HG03175 (cell line): ENCODE measurements around the gene SSBP3.

Experiments used
- ATAC-seq: cut with Tn5 transposase; IDR thresholded peaks from one replicate; pipeline ENCODE4 v1.9.1; 2021; ENCODE audit warnings: mild to moderate bottlenecking, moderate library complexity; ENCODE audit not compliant: unreplicated experiment

SSBP3 gene

DNA sequence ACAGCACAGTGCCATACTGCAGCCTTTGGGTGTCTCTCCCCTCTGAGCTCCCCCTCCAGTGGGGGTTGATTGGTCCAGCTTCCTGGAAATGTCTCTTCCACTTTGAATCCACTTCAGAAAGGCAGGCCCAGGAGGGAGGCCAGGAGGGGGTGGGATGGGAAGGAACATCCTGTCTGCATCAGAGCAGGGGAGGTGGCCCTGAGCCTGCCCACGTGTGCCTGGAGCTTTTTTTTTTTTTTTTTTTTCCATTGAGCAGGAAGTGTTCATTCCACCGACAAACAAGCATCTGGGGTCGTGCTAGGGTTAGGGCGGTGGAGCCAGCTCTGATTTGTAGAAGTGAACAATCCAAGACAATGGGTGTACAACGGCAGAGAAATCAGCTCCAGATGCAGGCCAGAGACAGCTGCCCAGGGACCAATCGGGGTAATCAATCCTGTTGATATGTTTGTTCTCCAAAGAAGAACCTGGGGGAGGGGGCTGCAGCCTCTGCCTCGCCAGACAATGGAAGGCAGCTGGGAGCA, 93.3 kb downstream of the SSBP3 start:
- ATAC-seq = no peak

- no peak for ATAC-seq
These were observed 94.7 kb downstream of the SSBP3 start for GRCh38 chr1:54311506-54311905.

DNA sequence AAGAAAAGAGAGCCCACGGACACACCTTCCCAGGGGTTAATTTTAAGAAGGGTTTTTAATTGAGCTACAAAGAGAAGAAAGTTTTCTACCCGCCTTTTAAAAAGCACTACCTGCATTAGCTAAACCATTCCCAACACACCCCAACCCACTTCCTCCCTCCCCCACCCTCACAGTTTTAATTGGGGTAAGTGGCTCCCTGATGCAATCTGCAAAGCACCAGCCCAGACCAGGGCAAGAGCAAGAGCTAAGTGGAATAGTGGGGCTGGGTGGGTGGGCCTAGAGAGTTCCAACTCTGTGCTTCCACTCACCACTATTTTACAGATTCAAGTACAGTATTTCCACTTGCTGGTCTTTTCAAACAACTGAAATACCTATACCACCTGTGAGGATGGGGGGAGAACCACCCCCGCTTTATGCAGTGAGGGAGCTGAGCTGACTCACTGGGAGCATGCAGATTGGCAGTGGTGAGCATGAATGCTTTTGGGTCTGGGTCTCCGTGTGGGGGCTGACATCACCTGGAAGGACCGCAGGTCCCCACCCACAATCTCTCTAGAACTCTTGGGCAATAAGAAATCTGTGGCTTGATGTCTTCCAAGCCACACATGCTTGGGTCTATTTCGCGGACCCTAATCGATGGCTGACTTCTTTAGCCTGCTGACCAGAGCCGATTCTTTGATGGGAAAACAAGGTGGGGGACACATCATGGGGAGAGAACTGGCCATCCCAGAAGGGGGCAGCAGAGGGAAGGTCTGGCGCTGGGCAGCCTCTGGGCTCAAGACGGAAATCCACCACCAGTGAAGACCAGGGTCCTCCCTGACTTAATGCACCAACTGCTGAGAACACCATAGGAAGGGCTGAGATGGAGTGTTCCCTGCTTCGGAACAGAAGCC, 95.5 kb downstream of the SSBP3 start:
- ATAC-seq = no peak

GRCh38 chr1:54309631-54310366, 96.4 kb downstream of the SSBP3 start:
- ATAC-seq = no peak

DNA sequence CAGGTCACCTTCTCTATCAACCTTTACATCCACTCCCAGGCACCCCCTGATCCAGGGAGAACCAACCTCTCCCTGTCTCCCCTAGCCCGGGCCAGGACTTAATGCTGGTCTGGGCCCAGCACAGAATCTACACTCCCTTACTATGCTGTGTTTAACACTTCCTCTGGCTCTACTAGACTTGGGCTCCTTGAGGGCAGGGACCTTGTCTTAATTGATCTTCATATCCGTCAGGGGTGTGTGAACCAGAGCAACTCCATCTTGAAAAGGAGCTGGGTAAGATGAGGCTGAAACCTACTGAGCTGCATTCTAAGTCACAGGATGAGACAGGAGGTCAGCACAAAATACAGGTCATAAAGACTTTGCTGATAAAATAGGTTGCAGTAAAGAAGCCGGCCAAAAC, 98.9 kb downstream of the SSBP3 start:
- no peak for ATAC-seq

- no peak for ATAC-seq
These were observed 100.2 kb downstream of the SSBP3 start for GRCh38 chr1:54305906-54306514.

GRCh38 chr1:54304518-54304917, 101.7 kb downstream of the SSBP3 start:
- no peak for ATAC-seq

- ATAC-seq = no peak
These were observed 103.0 kb downstream of the SSBP3 start for GRCh38 chr1:54302951-54303843.

GRCh38 chr1:54302549-54302948, 103.6 kb downstream of the SSBP3 start:
- no peak for ATAC-seq

DNA sequence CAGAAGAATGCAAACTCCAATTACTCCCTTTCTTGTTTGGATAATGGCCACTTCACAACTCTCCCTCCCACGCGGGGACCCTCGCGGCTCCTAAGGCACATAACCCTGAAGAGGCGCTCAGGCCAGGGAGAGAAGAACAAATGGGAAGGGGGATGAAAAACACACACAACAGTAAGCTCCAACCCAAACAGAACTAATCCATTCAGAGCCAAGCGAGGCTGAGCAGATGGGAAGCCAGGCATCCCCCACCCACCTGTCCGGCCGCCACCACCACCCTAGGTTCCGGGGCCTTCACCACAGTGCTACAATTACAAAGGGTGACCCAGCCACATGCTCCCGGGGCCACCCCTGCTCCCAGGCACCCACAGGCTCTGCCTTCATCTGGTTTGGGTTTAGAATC, 104.7 kb downstream of the SSBP3 start:
- no peak for ATAC-seq

GRCh38 chr1:54300401-54300800, 105.8 kb downstream of the SSBP3 start:
- no peak for ATAC-seq

DNA sequence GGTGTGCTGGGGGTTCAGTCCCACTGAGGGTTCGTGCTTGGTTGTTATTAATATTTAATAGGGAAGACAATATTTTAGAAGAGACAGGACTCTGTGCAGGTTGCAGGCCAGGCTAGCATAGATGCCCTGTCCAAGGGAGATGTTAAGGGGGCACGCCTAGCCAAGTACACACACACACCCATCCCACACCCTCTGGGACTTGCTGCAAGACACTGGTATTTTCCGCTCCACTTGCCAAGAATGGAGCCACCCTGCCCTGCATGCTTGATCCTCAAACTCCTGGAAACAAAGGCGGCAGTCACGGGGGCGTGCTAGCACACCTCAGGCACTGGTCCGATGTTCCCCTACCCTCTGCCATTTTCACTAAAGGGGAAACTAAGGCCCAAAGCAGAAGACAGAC, 107.2 kb downstream of the SSBP3 start:
- no peak for ATAC-seq

DNA sequence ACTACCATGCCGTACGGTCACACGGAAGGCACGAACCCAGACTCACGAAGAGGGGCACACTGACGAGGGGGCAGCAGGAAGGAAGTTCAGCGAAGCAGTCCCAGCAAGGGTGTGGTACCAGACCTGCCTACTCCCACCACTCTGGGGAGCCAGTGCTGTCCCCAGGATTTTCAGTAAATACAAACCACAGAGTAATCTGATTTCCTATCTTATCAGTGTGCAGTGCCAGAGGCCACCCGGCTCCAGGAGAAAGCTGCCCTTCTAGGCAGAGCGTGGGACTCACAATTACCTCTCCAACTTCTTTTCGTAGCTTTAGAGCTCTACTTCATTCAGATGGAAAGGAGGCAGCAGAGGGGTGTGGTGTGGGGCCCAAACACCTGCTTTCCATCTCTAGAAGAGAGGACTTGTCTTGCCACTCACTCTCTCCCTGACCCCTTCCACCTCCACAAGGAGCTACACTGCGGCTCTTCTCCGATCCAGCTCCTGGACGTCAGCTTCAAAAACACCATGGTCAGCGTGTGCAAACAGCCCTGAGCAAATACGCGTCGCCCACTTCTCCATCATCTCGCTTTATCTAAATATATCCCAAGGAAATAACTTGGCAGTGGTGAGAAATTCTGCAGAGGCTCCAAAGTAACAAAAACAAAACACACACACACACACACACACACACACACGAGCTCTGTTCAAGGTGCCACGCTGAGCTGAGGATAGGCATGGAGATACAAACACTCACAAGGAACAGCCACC, 107.7 kb downstream of the SSBP3 start:
- no peak for ATAC-seq

GRCh38 chr1:54297596-54298283, 108.5 kb downstream of the SSBP3 start:
- ATAC-seq = no peak

GRCh38 chr1:54296666-54297065, 109.5 kb downstream of the SSBP3 start:
- ATAC-seq = no peak

GRCh38 chr1:54294887-54295286, 111.3 kb downstream of the SSBP3 start:
- no peak for ATAC-seq

DNA sequence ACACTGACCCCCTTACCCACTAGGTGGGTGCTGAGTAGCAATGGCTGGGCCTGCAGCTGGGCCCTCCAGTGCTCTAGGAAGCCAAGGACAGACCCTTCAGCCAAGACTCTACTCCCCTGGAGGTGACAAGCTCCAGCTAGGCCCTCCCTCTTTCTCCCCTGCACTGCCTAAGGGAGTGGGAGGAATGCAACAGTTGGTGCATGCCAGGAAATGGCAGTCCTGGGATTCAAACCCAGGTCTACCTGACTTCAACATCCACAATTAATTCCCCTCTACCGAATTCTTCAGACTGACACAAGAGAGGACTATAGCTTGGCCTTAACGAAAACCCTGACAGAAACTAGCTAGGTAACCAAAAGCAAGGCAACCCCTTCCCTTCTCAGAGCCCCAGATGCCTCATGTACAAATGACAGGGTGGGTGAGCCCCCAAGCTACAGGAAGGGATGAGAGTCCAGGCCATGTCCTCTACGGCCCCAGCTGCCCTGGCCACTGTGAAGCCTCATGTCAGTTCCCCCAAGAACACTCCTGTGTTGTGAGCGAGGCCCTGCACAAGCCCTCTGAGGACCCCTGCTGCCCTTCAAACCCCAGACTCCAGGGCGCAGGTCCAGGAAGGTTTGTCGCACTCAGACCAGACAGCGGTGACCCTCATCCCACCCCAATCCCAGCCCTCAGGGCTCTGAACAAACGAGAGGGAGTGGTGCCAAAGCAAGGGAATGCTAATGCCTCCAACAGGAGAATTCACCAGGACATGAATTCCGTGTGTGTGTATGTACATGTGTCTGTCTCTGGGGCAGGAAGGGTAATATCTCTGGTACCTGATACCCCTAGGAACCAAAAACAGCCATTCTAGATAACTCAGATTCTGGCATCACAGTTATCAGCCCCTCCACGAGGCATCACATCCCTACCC, 113.9 kb downstream of the SSBP3 start:
- ATAC-seq = no peak
